ENCODE data around the gene SP7. TPM values are rescaled to one million over a fixed set of nuclear protein-coding genes. Genes with fewer than 3 reads are reported as not detected.
"Not testable (repeated sequence)": the region's sequence is repeated elsewhere in the genome, so short reads cannot be mapped to it uniquely, and the experiment has no call there.

The SP7 gene
- total RNA-seq, 1 experiment from 2014 or later, result not detected

DNA sequence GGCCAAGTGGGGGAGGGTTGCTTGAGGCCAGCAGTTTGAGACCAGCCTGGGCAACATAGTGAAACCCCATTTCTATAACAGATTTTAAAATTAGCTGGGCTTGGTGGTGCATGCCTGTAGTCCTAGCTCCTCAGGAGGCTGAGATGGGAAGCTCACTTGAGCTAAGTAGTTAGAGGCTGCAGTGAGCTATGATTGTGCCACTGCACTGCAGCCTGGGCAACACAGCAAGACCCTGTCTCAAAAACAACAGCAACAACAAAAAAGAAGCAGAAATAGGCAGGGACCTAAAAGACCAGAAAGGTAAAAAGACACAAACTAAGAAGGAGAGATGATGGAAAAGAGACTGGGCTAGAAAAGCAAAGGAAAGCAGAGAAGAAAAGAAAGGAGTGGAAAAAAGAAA is 3.8 kb downstream of the SP7 start:
- H3K36me3 ChIP-seq (ENCODE audit: insufficient read depth, low read length); DNase-seq; H3K4me1 ChIP-seq (ENCODE audit: low read length); H3K9me3 ChIP-seq (ENCODE audit: low read length); H3K79me2 ChIP-seq (ENCODE audit: low read length); H3K9me2 ChIP-seq (replicated peaks; ENCODE audit: insufficient read depth, low read length); H3K27ac ChIP-seq (ENCODE audit: low read length); H3K9ac ChIP-seq (ENCODE audit: low read length); H2AFZ ChIP-seq (ENCODE audit: low read length); H3K27me3 ChIP-seq (ENCODE audit: low read length); H3K4me2 ChIP-seq (ENCODE audit: low read depth, low read length, poor library complexity, severe bottlenecking); H4K20me1 ChIP-seq (ENCODE audit: insufficient read depth, low read depth, low read length); H3K4me3 ChIP-seq (ENCODE audit: low read length): not testable (repeated sequence)

DNA sequence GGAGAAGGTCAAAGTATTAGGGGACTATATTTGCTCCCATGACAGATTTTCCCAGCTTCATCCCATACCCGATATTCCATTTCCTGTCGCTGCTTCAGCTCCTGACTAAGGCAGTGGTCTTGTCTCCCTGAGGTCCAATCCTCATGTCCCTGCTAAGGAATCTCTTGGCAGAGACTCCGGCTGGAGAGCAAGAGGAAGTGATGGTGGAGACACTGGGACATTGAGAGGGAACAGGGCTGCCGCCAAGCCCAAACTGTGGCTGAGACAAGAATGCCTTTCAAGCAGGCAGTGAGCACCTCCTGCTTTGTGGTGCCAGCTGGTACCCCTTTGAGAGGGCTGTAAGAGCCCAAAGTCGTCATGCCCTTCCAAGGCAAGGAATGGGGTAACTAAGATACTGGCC is 5.5 kb downstream of the SP7 start:
- H3K27me3 ChIP-seq (ENCODE audit: low read length), result no peaks in the 10 kb centered on the region

DNA sequence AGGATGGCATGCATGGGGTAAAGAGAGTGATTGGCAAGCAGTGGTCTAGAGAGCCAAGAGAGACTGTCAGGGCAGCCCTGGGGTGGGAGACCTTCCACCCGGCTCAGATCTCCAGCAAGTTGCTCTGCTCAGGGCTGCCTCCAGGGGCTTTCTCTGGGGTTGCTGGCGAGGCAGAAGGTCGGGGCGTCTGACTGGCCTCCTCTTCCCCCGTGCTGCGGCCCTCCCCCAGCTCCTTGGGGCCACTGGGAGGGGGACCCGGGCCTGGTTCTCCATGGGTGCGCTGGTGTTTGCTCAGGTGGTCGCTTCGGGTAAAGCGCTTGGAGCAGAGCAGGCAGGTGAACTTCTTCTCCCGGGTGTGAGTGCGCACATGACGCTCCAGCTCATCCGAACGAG is 8.1 kb downstream of the SP7 start:
- peak; percentile 63 for DNase-seq
- Histone ChIP-seq H3K4me2 (ENCODE audit: low read depth, low read length, poor library complexity, severe bottlenecking) (no peak overlapping the region), H3K27me3 (ENCODE audit: low read length) (no peaks in the 10 kb centered on the region), H3K9me2 (replicated peaks; ENCODE audit: insufficient read depth, low read length) (no peaks in the 10 kb centered on the region), H3K9me3 (ENCODE audit: low read length) (no peaks in the 10 kb centered on the region), H2AFZ (ENCODE audit: low read length) (no peak overlapping the region), H3K4me1 (ENCODE audit: low read length) (peaks cover 38% of the 10 kb centered on the region), H3K36me3 (ENCODE audit: insufficient read depth, low read length) (no peaks in the 10 kb centered on the region), H4K20me1 (ENCODE audit: insufficient read depth, low read depth, low read length) (no peaks in the 10 kb centered on the region), H3K9ac (ENCODE audit: low read length) (no peak overlapping the region), H3K79me2 (ENCODE audit: low read length) (no peaks in the 10 kb centered on the region), H3K27ac (ENCODE audit: low read length) (no peak overlapping the region), H3K4me3 (ENCODE audit: low read length) (no peak overlapping the region)

More for the DNA sequence above, 5.5 kb downstream of the SP7 start:
- no peak for DNase-seq
- no peaks in the 10 kb centered on the region for H3K9me3 ChIP-seq (ENCODE audit: low read length)
- H3K4me1 ChIP-seq (ENCODE audit: low read length), result peaks cover 17% of the 10 kb centered on the region
- no peak overlapping the region for H2AFZ ChIP-seq (ENCODE audit: low read length)
- no peaks in the 10 kb centered on the region for H3K9me2 ChIP-seq (replicated peaks; ENCODE audit: insufficient read depth, low read length)
- no peaks in the 10 kb centered on the region for H4K20me1 ChIP-seq (ENCODE audit: insufficient read depth, low read depth, low read length)
- no peaks in the 10 kb centered on the region for H3K36me3 ChIP-seq (ENCODE audit: insufficient read depth, low read length)
- H3K4me2 ChIP-seq (ENCODE audit: low read depth, low read length, poor library complexity, severe bottlenecking), result no peak overlapping the region
- H3K4me3 ChIP-seq (ENCODE audit: low read length), result no peak overlapping the region
- no peak overlapping the region for H3K9ac ChIP-seq (ENCODE audit: low read length)
- H3K79me2 ChIP-seq (ENCODE audit: low read length), result no peaks in the 10 kb centered on the region
- no peak overlapping the region for H3K27ac ChIP-seq (ENCODE audit: low read length)

DNA sequence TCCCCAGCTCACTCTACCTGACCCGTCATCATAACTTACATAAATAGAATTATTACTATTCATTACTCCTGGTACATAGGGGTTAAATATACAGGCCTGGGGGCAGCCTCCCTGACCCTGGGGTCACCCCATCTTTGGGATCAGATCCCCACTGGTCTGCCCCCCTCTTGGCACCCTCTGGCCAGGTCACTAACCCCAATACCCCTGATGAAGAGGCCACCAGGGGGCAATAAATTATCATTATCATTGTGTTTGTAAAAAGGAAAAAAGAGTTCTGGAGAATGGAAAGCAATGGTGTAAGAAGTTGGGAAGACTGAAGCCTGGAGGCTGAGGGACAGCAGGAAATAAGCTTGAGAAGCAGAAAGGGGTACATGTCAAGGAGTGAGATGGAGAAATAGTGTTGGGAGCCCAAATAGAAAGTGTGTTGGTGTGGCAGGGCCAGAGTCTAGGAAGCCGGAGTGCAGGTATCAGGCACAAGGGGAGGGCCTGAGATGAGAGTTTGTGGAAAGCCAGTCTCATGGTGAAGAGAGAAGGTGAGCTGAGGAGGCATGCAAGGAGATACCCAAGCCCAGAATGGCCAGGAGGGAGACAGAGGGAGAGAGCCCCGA is 8.6 kb downstream of the SP7 start:
- Histone ChIP-seq H3K79me2 (ENCODE audit: low read length) (no peaks in the 10 kb centered on the region), H3K4me1 (ENCODE audit: low read length) (peaks cover 38% of the 10 kb centered on the region), H3K27ac (ENCODE audit: low read length) (no peak overlapping the region), H3K36me3 (ENCODE audit: insufficient read depth, low read length) (no peaks in the 10 kb centered on the region), H3K9ac (ENCODE audit: low read length) (no peak overlapping the region), H3K4me2 (ENCODE audit: low read depth, low read length, poor library complexity, severe bottlenecking) (no peak overlapping the region), H3K27me3 (ENCODE audit: low read length) (no peaks in the 10 kb centered on the region), H3K9me2 (replicated peaks; ENCODE audit: insufficient read depth, low read length) (no peaks in the 10 kb centered on the region), H3K4me3 (ENCODE audit: low read length) (no peak overlapping the region), H3K9me3 (ENCODE audit: low read length) (no peaks in the 10 kb centered on the region), H4K20me1 (ENCODE audit: insufficient read depth, low read depth, low read length) (no peaks in the 10 kb centered on the region), H2AFZ (ENCODE audit: low read length) (no peak overlapping the region)
- peak; percentile 68 for DNase-seq

DNA sequence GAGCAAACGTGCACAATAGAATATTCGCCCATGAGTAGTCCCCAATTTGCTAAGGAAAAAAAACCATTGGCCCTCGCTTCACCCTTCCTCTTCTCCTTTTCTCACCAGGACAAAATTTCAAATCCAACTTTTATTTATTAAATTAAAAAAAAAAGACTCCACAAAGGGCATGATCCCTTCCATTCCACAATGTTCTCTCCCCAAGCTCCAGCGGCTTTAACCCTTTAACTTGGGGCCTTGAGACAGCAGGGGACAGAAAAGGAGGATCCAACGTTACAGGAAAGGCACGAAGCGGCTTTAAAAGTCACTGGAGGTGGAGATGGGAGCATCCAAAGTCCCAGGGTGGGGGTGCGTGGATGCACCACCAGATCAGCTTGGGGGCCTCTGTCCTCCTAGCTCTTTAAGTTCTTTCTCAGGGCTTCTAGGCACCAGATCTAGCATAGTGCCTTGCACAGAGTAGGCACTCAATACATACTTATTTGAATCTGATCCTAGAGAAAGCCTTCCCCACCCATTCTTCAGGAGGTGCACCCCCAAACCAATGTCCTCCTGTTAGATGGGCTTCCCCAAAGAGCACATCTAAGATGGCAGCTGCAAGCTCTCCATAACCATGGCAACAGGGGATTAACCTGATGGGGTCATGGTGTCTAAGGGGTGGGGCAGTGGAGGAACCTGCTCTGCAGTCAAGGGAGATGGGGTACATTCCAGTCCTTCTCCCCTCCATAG is 9.5 kb downstream of the SP7 start:
- peak overlapping the region; percentile 83 for H3K4me2 ChIP-seq (ENCODE audit: low read depth, low read length, poor library complexity, severe bottlenecking)
- H3K4me3 ChIP-seq (ENCODE audit: low read length), result no peak overlapping the region; the same call in 1 of the 2 replicates
- no peaks in the 10 kb centered on the region for H3K79me2 ChIP-seq (ENCODE audit: low read length)
- H2AFZ ChIP-seq (ENCODE audit: low read length), result no peak overlapping the region
- H3K9ac ChIP-seq (ENCODE audit: low read length), result 0 out of 2 replicates have a peak overlapping the region, but pooled peaks have one; percentile 74
- no peaks in the 10 kb centered on the region for H3K27me3 ChIP-seq (ENCODE audit: low read length)
- H3K9me2 ChIP-seq (replicated peaks; ENCODE audit: insufficient read depth, low read length), result no peaks in the 10 kb centered on the region
- peak; percentile 53 for DNase-seq
- no peaks in the 10 kb centered on the region for H3K36me3 ChIP-seq (ENCODE audit: insufficient read depth, low read length)
- H3K9me3 ChIP-seq (ENCODE audit: low read length), result no peaks in the 10 kb centered on the region
- H4K20me1 ChIP-seq (ENCODE audit: insufficient read depth, low read depth, low read length), result no peaks in the 10 kb centered on the region
- no peak overlapping the region for H3K27ac ChIP-seq (ENCODE audit: low read length)
- H3K4me1 ChIP-seq (ENCODE audit: low read length), result peaks cover 42% of the 10 kb centered on the region

DNA sequence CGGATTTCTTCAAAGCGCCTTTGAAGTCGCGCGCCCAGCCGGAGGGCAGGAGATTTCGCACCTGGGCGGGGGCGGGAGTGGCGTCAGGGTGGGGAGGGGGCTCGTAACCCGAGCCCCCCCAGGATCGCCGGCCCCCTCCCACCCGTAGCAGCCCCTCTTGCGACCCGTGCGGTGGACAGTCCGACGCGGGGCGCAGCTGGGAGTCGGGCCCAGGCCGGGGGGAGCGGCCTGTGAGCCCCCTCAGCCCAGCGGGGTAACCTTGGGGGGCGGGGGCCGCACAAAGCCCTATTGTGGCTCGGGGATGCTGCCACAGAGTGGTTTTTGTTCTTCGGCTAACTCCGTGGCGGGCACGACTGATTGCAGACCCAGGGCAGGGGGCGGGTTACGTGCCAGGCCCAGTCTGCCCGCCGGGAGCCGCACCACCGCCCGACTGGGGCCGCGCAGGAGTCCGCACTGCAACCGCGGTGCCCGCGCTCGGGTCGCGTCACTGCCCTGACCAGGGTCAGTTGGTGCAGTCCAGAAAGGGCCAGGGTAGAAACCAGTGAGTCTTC is 10.6 kb downstream of the SP7 start:
- Histone ChIP-seq H3K4me3 (ENCODE audit: low read length) (peak overlapping the region; percentile 67), H3K9me3 (ENCODE audit: low read length) (no peaks in the 10 kb centered on the region), H3K27me3 (ENCODE audit: low read length) (no peaks in the 10 kb centered on the region), H3K9ac (ENCODE audit: low read length) (peak overlapping the region; percentile 74), H3K27ac (ENCODE audit: low read length) (peak overlapping the region; percentile 80; the same call in 1 of the 2 replicates), H3K4me1 (ENCODE audit: low read length) (peaks cover 46% of the 10 kb centered on the region), H3K9me2 (replicated peaks; ENCODE audit: insufficient read depth, low read length) (no peaks in the 10 kb centered on the region), H3K79me2 (ENCODE audit: low read length) (peaks cover 4% of the 10 kb centered on the region), H2AFZ (ENCODE audit: low read length) (peak overlapping the region; percentile 32; the same call in 1 of the 2 replicates), H4K20me1 (ENCODE audit: insufficient read depth, low read depth, low read length) (no peaks in the 10 kb centered on the region), H3K36me3 (ENCODE audit: insufficient read depth, low read length) (no peaks in the 10 kb centered on the region), H3K4me2 (ENCODE audit: low read depth, low read length, poor library complexity, severe bottlenecking) (peak overlapping the region; percentile 83)
- DNase-seq, result peak; percentile 49

DNA sequence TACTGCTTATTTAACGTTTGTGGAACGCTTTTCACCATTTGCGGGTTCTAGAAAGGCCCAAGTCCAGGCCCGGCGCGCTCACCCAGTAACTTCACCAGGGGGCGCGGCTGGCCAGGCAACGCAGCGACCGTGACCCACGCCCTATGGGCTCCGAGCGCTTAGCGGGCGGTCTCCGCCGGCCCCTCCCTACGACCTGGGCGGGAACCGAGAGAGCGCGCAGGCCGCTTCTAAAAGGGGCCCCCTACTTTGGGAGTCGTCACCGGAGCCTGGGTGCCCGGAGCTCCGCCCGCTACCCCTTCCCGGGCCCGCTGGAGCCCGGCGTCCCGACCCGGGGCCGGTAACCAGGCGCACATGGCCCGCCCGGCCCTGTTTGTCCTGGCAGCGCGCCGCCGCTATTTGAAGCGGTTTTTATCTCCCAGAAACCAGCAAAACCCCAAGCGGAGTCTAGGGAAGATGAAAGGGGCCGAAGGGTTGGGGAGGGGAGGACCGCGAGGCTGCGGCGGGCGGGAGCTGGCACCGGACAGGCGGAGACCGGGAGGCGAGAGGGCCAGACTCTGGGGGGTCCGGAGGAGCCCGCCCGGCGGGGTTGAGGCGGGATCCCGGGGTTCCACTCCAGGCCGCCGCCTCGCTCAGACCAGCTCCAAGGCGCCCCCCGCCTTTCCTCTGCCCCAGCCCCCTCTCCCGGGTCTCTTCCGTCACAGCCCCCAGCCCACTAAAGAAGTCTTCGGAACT is 11.2 kb downstream of the SP7 start:
- H3K4me2 ChIP-seq (ENCODE audit: low read depth, low read length, poor library complexity, severe bottlenecking), result peak overlapping the region; percentile 83
- peak; percentile 96 for DNase-seq
- peak overlapping the region; percentile 67 for H3K4me3 ChIP-seq (ENCODE audit: low read length)
- H3K27me3 ChIP-seq (ENCODE audit: low read length), result no peaks in the 10 kb centered on the region
- peak overlapping the region; percentile 80 for H3K27ac ChIP-seq (ENCODE audit: low read length)
- peak overlapping the region; percentile 84 for H2AFZ ChIP-seq (ENCODE audit: low read length)
- no peaks in the 10 kb centered on the region for H4K20me1 ChIP-seq (ENCODE audit: insufficient read depth, low read depth, low read length)
- H3K9me2 ChIP-seq (replicated peaks; ENCODE audit: insufficient read depth, low read length), result no peaks in the 10 kb centered on the region
- H3K9ac ChIP-seq (ENCODE audit: low read length), result peak overlapping the region; percentile 74
- H3K36me3 ChIP-seq (ENCODE audit: insufficient read depth, low read length), result no peaks in the 10 kb centered on the region
- H3K79me2 ChIP-seq (ENCODE audit: low read length), result peaks cover 10% of the 10 kb centered on the region
- peaks cover 52% of the 10 kb centered on the region for H3K4me1 ChIP-seq (ENCODE audit: low read length)
- H3K9me3 ChIP-seq (ENCODE audit: low read length), result no peaks in the 10 kb centered on the region
